ENCODE data around the gene OOSP3. TPM values are rescaled to one million over a fixed set of nuclear protein-coding genes. Genes with fewer than 3 reads are reported as not detected.

Gene OOSP3
- total RNA-seq, 5 donors from 2014 or later (not counting 1 experiment from before 2014, with no cell fraction given) = not detected

GRCh38 chr11:59857439-59858434 is 20.8 kb upstream of the OOSP3 start:
- DNase-seq = peak in 1 of 35 experiments; percentile 27
- WGBS (ENCODE audit: insufficient coverage) = 100% methylated on average over 1 of the region's 10 CpGs
- Mint-ChIP-seq H3K4me3 (no peak overlapping the region), H3K27me3 (peaks cover 0 to 5% of the 10 kb centered on the region in 2 donors), H3K9me3 (no peaks in the 10 kb centered on the region), H3K4me1 (peaks cover 0 to 21% (median 20%) of the 10 kb centered on the region in 3 donors), H3K27ac (peak overlapping the region; percentile 36 to 83), H3K36me3 (no peaks in the 10 kb centered on the region)
- Histone ChIP-seq H3K4me3 (ENCODE audit: control insufficient read depth in 1 of 2, extremely low read depth in 1 of 2, low read length in 1 of 2) (no peak overlapping the region), H3K36me3 (ENCODE audit: control insufficient read depth in 2 of 2, extremely low read depth in 1 of 2, insufficient read depth in 1 of 2, low read length in 1 of 2) (no peaks in the 10 kb centered on the region), H3K4me1 (ENCODE audit: control insufficient read depth in 1 of 2, extremely low read depth in 1 of 2, insufficient read depth in 2 of 2, low read length in 2 of 2) (no peaks in the 10 kb centered on the region), H3K27ac (ENCODE audit: low read length) (no peak overlapping the region), H3K9me3 (no peaks in the 10 kb centered on the region), H3K27me3 (replicated peaks in 1 of 2; ENCODE audit: control insufficient read depth in 2 of 2, extremely low read depth in 1 of 2, insufficient read depth in 2 of 2, low read length in 1 of 2) (no peaks in the 10 kb centered on the region)
- POLR2A ChIA-PET = no interaction called here
- CTCF ChIA-PET = no interaction called here
- ATAC-seq (replicated peaks in 1 of 4) = peak in 3 of 4 experiments; percentile 55 to 90 (median 75)

GRCh38 chr11:59859673-59860072 is 18.9 kb upstream of the OOSP3 start:
- ChIA-PET CTCF (no interaction called here), POLR2A (interaction anchor here in 1 of 2 donors (0.5 kb wide), 1 partner anchor 242 kb away, joined by 3 read pairs; no protein-coding TSS in a partner anchor)
- Mint-ChIP-seq H3K27ac (no peak overlapping the region), H3K4me3 (no peak overlapping the region), H3K27me3 (peaks cover 0 to 5% of the 10 kb centered on the region in 2 donors), H3K9me3 (no peaks in the 10 kb centered on the region), H3K4me1 (peaks cover 0 to 21% (median 20%) of the 10 kb centered on the region in 3 donors), H3K36me3 (no peaks in the 10 kb centered on the region)
- H3K27me3 ChIP-seq (replicated peaks in 1 of 2; ENCODE audit: control insufficient read depth in 2 of 2, extremely low read depth in 1 of 2, insufficient read depth in 2 of 2, low read length in 1 of 2) = no peaks in the 10 kb centered on the region
- no peak overlapping the region for H3K4me3 ChIP-seq (ENCODE audit: control insufficient read depth in 1 of 2, extremely low read depth in 1 of 2, low read length in 1 of 2)
- DNase-seq = no peak
- no peaks in the 10 kb centered on the region for H3K36me3 ChIP-seq (ENCODE audit: control insufficient read depth in 2 of 2, extremely low read depth in 1 of 2, insufficient read depth in 1 of 2, low read length in 1 of 2)
- H3K9me3 ChIP-seq = no peaks in the 10 kb centered on the region
- no peaks in the 10 kb centered on the region for H3K4me1 ChIP-seq (ENCODE audit: control insufficient read depth in 1 of 2, extremely low read depth in 1 of 2, insufficient read depth in 2 of 2, low read length in 2 of 2)
- ATAC-seq (replicated peaks in 1 of 4) = no peak
- H3K27ac ChIP-seq (ENCODE audit: low read length) = no peak overlapping the region

- POLR2A ChIA-PET = no interaction called here
- peaks cover 0 to 4% (median 0%) of the 10 kb centered on the region in 3 donors for H3K9me3 Mint-ChIP-seq
- Histone ChIP-seq H3K27ac (ENCODE audit: low read length) (no peak overlapping the region), H3K4me1 (ENCODE audit: control insufficient read depth in 1 of 2, extremely low read depth in 1 of 2, insufficient read depth in 2 of 2, low read length in 2 of 2) (no peaks in the 10 kb centered on the region), H3K4me3 (ENCODE audit: control insufficient read depth in 1 of 2, extremely low read depth in 1 of 2, low read length in 1 of 2) (no peak overlapping the region), H3K36me3 (ENCODE audit: control insufficient read depth in 2 of 2, extremely low read depth in 1 of 2, insufficient read depth in 1 of 2, low read length in 1 of 2) (no peaks in the 10 kb centered on the region), H3K9me3 (no peaks in the 10 kb centered on the region), H3K27me3 (replicated peaks in 1 of 2; ENCODE audit: control insufficient read depth in 2 of 2, extremely low read depth in 1 of 2, insufficient read depth in 2 of 2, low read length in 1 of 2) (no peaks in the 10 kb centered on the region)
- no peak overlapping the region for H3K4me3 Mint-ChIP-seq
- CTCF ChIA-PET = no interaction called here
- H3K4me1 Mint-ChIP-seq = peaks cover 0 to 20% (median 18%) of the 10 kb centered on the region in 3 donors
- no peak overlapping the region for H3K27ac Mint-ChIP-seq
- WGBS (ENCODE audit: insufficient coverage) = 60% methylated on average over 1 of the region's 3 CpGs
- H3K27me3 Mint-ChIP-seq = peaks cover 9 to 16% of the 10 kb centered on the region in 2 donors
- no peaks in the 10 kb centered on the region for H3K36me3 Mint-ChIP-seq
- no peak for DNase-seq
- ATAC-seq (replicated peaks in 1 of 4) = no peak
These were observed 16.3 kb upstream of the OOSP3 start for GRCh38 chr11:59862252-59862651.

GRCh38 chr11:59865031-59865430 is 13.6 kb upstream of the OOSP3 start:
- CTCF ChIA-PET = no interaction called here

GRCh38 chr11:59866397-59866796 is 12.2 kb upstream of the OOSP3 start, which contains the start of gene TCN1:
Gene TCN1, minus strand, starts transcription at chr11:59866487. Its CDS starts 17 bp downstream, at chr11:59866470.
- no CpG with 5 or more reads among the region's 3 CpGs for WGBS (ENCODE audit: insufficient coverage)
- H3K4me3 ChIP-seq (ENCODE audit: control insufficient read depth in 1 of 2, extremely low read depth in 1 of 2, low read length in 1 of 2) = no peak within 1 kb of the TSS
- no peaks in the 10 kb centered on the region for H3K36me3 ChIP-seq (ENCODE audit: control insufficient read depth in 2 of 2, extremely low read depth in 1 of 2, insufficient read depth in 1 of 2, low read length in 1 of 2)
- Mint-ChIP-seq H3K36me3 (no peaks in the 10 kb centered on the region), H3K4me3 (no peak within 1 kb of the TSS), H3K9me3 (peaks cover 0 to 16% (median 5%) of the 10 kb centered on the region in 3 donors), H3K27me3 (peaks cover 11 to 12% of the 10 kb centered on the region in 2 donors), H3K4me1 (no peaks in the 10 kb centered on the region), H3K27ac (no peak within 1 kb of the TSS)
- DNase-seq (no peak), ATAC-seq (replicated peaks in 1 of 4) (no peak)
- no peaks in the 10 kb centered on the region for H3K4me1 ChIP-seq (ENCODE audit: control insufficient read depth in 1 of 2, extremely low read depth in 1 of 2, insufficient read depth in 2 of 2, low read length in 2 of 2)
- H3K27me3 ChIP-seq (replicated peaks in 1 of 2; ENCODE audit: control insufficient read depth in 2 of 2, extremely low read depth in 1 of 2, insufficient read depth in 2 of 2, low read length in 1 of 2) = peaks cover 0 to 3% of the 10 kb centered on the region in 2 experiments
- H3K27ac ChIP-seq (ENCODE audit: low read length) = no peak within 1 kb of the TSS
- H3K9me3 ChIP-seq = no peaks in the 10 kb centered on the region
- ChIA-PET CTCF (no interaction called here), POLR2A (no interaction called here)

More at GRCh38 chr11:59865031-59865430, 13.6 kb upstream of the OOSP3 start:
- Mint-ChIP-seq H3K27ac (no peak overlapping the region), H3K4me1 (no peaks in the 10 kb centered on the region), H3K9me3 (peaks cover 0 to 6% (median 0%) of the 10 kb centered on the region in 3 donors), H3K4me3 (no peak overlapping the region), H3K27me3 (peaks cover 10 to 17% of the 10 kb centered on the region in 2 donors), H3K36me3 (no peaks in the 10 kb centered on the region)
- Histone ChIP-seq H3K36me3 (ENCODE audit: control insufficient read depth in 2 of 2, extremely low read depth in 1 of 2, insufficient read depth in 1 of 2, low read length in 1 of 2) (no peaks in the 10 kb centered on the region), H3K27ac (ENCODE audit: low read length) (no peak overlapping the region), H3K27me3 (replicated peaks in 1 of 2; ENCODE audit: control insufficient read depth in 2 of 2, extremely low read depth in 1 of 2, insufficient read depth in 2 of 2, low read length in 1 of 2) (peaks cover 0 to 3% of the 10 kb centered on the region in 2 experiments), H3K4me3 (ENCODE audit: control insufficient read depth in 1 of 2, extremely low read depth in 1 of 2, low read length in 1 of 2) (no peak overlapping the region), H3K9me3 (no peaks in the 10 kb centered on the region), H3K4me1 (ENCODE audit: control insufficient read depth in 1 of 2, extremely low read depth in 1 of 2, insufficient read depth in 2 of 2, low read length in 2 of 2) (no peaks in the 10 kb centered on the region)
- POLR2A ChIA-PET = no interaction called here
- no peak for DNase-seq
- ATAC-seq (replicated peaks in 1 of 4) = no peak
- no CpG with 5 or more reads among the region's 1 CpG for WGBS (ENCODE audit: insufficient coverage)

- Histone ChIP-seq H3K27me3 (replicated peaks in 1 of 2; ENCODE audit: control insufficient read depth in 2 of 2, extremely low read depth in 1 of 2, insufficient read depth in 2 of 2, low read length in 1 of 2) (peaks cover 0 to 3% of the 10 kb centered on the region in 2 experiments), H3K4me1 (ENCODE audit: control insufficient read depth in 1 of 2, extremely low read depth in 1 of 2, insufficient read depth in 2 of 2, low read length in 2 of 2) (no peaks in the 10 kb centered on the region), H3K27ac (ENCODE audit: low read length) (no peak overlapping the region), H3K36me3 (ENCODE audit: control insufficient read depth in 2 of 2, extremely low read depth in 1 of 2, insufficient read depth in 1 of 2, low read length in 1 of 2) (no peaks in the 10 kb centered on the region), H3K4me3 (ENCODE audit: control insufficient read depth in 1 of 2, extremely low read depth in 1 of 2, low read length in 1 of 2) (no peak overlapping the region), H3K9me3 (no peaks in the 10 kb centered on the region)
- ChIA-PET POLR2A (no interaction called here), CTCF (no interaction called here)
- DNase-seq (no peak), ATAC-seq (replicated peaks in 1 of 4) (no peak)
- Mint-ChIP-seq H3K27me3 (peaks cover 11 to 12% of the 10 kb centered on the region in 2 donors), H3K36me3 (no peaks in the 10 kb centered on the region), H3K4me3 (no peak overlapping the region), H3K4me1 (no peaks in the 10 kb centered on the region), H3K9me3 (peaks cover 4 to 21% (median 5%) of the 10 kb centered on the region in 3 donors), H3K27ac (no peak overlapping the region)
- WGBS (ENCODE audit: insufficient coverage) = no CpG with 5 or more reads among the region's 1 CpG
These were observed 11.7 kb upstream of the OOSP3 start for GRCh38 chr11:59866836-59867235.
